SKM-1 (cell line): ENCODE data around the gene KIF19.

Experiments used
- DNase-seq: peaks from one replicate; lab custom pipeline; 2025; ENCODE audit not compliant: unreplicated experiment; lab: John Stamatoyannopoulos, UW

KIF19 gene

GRCh38 chr17:74305865-74306654 is 20.0 kb upstream of the KIF19 start:
- no peak for DNase-seq

DNA sequence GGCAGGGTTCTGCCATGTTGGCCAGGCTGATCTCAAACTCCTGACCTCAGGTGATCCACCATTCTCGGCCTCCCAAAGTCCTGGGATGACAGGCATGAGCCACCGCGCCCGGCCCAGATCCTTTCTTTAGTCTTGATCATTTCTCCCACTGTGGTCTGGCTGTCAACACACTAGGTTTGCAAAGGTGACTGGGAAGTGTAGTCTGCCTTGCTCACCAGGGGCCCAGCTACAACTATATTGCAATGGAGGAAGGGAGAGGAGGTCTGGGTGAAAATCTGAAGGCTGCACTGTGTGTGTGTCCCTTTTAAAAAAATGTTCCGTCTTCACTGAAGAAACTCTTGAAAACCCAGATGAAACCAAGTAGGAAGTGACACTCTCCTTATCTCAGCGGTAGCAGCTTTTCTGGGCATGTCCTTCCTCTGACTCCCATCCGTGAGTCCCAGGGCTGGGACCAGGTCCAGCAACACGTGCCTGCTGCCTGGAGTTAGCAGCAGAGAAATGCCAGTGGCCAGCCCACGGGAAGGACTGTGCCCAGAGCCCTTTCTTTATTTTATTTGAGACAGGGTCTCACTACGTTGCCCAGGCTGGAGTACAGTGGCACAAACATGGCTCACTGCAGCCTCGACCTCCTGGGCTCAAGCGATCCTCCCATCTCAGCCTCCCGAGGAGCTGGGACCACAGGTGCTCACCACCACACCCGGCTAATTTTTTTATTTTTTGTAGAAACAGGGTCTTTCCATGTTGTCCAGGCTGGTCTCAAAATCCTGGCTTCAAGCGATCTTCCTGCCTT is 17.8 kb upstream of the KIF19 start:
- no peak for DNase-seq

- no peak for DNase-seq
Observed at GRCh38 chr17:74309902-74310301, 16.1 kb upstream of the KIF19 start.

- no peak for DNase-seq
Observed at GRCh38 chr17:74314877-74315276, 11.1 kb upstream of the KIF19 start.

DNA sequence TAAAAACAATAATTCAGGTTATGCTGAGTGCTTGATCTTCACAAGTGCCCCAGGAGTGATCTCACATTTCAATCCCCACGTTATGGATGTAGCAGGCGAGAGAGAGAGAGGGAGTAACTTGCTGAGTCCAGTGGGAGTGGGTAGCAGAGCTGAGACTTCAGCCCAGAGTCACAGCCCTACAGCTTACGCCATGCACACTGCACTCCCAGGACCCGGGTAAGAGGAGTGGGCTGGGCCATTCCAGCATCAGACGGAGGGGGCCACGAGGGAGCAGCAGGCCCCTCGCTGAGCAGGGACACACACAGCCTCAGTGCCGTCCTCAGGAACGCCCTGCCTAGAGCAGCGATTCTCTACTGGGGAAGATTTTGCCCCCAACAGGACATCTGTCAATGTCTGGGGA is 9.8 kb upstream of the KIF19 start:
- DNase-seq: no peak

DNA sequence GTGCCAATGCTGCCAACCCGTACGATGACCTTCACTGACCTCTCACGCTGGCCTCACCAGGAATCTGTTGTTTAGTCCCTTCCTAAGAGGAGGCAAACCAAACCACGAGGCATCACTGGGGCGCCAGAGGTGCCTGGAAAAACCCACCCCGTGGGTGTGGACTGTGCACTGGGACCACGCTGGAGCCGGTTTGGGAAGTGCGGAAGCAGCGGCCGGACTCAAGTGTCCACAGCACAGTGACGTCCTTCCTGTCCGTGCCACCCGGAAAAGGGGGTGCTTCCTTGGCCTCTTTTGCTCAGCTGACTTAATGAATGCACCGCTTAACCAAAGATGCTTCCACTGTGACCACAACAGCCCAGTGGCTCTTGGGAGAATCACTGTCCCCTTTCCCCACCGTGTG is 9.0 kb upstream of the KIF19 start:
- DNase-seq: no peak

GRCh38 chr17:74318391-74318790 is 7.6 kb upstream of the KIF19 start:
- DNase-seq: no peak

DNA sequence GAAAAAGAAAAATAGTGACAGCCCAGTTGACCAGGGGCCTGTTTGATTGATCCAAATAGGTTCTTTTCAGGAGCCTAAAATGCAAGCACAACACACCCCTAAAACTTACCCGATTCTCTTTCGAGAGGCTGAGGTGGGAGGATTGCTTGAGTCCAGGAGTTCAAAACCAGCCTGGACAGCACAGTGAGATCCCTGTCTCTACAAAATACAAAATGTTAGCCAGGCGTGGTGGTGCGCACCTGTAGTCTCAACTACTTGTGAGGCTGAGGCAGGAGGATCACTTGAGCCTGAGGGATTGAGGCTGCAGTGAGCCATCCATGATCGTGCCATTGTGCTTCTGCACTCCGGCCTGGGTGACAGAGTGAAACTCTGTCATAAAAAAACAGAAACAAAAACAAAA is 1.5 kb upstream of the KIF19 start:
- DNase-seq: no peak

- no peak for DNase-seq
Observed at GRCh38 chr17:74325376-74325742, 667 bp upstream of the KIF19 start.

DNA sequence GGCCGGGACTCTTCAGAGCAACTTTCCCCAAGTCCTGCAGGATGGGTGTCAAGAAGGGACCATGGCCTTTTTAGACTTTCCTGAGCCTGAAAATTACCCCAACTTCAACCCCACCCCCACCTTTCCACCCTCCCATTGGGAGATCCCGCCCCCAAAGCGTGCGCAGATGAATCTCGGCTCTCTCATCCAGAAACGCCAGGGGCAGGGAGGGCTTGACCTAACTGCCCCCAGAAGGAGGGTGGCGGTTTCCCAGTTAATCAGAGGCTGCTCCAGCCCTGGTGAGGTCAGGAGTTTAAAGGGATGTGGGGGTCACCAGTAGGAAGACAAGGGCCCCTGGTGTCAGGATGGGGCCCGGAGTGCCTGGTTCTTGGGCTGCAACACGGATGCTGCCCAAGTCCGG is 480 bp downstream of the KIF19 start:
- DNase-seq: no peak

- DNase-seq: no peak
Observed at GRCh38 chr17:74328487-74328886, 2.5 kb downstream of the KIF19 start.

- no peak for DNase-seq
Observed at GRCh38 chr17:74329378-74329777, 3.4 kb downstream of the KIF19 start.

GRCh38 chr17:74330446-74330845 is 4.4 kb downstream of the KIF19 start:
- no peak for DNase-seq

DNA sequence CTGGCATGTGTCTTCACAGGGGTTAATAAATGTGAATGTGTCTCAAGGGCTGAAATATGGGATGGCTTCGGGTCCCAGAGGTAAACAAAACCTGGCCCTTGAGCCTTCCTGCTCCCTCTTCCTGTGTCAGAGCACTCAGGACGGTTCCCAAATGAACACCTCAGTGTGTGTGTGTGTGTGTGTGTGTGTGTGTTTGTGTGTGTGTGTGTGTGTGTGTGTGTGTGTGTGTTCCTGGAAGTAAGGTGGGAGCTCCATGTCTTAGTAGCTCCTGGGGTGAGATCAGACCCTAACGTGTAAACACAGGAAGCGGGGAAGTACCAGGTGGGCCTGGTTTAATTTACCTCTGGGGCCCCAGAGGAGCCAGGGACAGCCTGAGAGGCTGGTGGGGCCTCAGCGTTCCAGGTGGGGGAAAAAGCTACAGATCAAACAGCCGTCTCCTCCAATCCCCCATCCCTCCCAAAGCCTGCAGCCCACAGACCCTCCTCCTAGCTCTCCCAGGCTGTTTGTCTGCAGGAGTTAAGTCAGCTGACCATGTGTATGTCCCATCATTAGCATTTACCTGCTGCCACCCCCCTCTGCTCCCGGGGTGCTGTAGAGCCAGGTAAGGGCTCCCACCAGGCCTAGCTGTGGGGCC is 6.1 kb downstream of the KIF19 start:
- no peak for DNase-seq

DNA sequence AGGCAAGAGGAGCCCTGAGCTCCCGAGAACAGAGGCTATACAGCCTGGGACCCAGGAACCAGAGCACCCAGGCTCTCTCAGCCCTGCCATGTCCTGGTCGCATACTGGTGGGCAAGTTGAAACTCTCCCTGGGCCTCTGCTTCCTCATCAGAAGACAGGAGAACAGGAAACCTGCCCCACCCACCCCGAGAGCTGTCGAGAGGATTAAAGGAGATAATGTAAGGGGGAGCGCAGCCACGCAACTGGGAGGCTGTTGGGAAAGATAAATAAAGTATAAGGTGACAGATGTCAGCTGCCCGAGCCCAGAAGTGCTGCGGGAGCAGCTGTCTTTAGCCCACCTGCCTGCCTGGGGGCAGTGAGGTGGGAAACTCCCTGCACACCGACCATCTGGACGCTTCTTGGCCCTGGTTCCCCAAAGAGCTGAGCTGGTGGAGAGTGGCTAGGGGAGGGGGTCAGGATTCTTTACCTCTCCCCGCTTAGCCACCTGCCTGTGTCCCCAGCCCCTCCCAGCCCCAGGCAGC is 6.8 kb downstream of the KIF19 start:
- no peak for DNase-seq

DNA sequence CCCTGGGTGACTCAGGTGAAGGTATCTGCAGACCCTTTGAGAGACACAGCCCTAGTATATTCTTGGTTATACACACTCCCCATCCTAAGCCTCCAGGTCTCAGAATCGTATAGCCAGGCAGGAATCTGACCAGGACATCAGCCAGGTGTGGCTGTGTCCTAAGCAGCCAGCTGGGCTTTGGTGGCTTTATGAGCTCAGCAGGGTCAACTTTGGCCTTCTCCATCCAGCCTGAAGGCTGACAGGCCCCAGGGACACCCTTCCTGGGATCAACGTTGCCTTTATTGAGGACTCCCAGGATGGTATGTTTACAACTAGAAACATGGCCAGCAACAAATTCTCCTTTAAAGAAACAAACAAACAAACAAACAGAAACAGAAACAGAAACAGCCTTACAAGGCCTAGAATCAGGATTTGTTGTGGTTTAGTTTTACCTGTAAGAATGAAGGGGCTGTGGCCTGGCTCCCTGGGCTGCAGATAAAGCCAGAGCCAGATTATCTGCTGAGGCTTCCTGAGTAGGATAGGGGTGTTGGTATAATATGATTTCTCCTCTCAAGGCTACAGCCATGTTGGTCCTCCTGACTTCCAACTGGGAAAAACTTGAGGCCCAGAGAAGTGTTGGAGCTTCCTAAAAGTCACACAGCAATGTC is 8.5 kb downstream of the KIF19 start:
- no peak for DNase-seq

DNA sequence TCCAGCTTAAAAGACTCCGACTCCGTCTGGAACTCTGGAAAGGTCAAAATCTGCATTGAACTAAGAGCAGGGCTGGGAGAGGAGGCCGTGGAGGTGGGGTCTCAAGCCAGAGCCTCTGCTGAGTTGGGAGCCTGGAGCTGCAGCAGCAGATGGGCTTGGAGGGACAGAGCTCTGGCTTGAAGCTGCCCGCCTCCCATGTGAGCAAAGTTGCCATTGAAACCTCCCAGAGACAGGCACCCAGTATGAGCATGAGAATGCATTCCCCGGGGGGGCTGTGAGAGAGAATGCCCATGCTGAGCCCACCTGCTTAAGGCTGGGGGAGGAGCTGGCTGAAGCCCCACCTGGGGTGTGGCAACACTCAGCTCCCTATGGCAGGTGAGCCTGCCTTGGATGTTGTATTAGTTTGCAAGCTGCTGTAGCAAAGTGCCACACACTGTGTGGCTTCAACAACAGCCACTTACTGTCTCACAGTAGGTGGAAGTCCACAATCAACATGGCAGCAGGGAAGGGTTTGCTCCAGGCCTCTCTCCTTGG is 9.6 kb downstream of the KIF19 start:
- DNase-seq: no peak

- DNase-seq: no peak
Observed at GRCh38 chr17:74336307-74336706, 10.3 kb downstream of the KIF19 start.

DNA sequence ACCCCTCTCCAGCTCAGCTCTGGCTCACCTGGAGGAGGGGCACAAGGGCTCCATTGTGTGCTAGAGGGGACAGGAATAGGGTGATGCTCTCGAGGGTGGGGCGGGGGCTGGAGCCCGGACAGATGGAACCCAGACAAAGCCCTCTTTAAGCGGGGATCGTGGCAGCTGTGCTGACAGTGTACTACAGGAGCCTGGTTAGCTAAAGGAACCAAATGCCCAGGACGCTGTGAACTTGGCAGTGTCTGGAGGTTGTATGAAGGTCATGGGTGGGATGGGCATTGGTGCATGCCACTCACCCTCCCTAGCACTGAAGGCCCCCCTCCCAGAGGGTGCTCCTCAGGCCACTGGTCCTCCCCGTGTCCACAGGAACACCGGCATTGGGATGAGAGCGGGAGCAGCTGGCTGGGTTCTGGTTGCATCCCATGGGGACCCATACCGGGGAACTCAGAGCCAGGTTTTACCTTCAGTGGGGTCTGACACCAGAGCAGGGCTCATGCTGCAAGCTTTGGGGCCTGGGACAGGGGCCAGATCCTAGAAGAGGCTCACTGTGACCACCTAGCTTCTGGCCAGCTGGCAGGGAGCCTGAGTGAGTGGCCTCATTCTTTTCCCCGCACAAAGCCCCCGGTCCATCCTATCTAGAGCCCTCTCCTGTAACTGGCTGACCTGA is 11.9 kb downstream of the KIF19 start:
- DNase-seq: no peak

- DNase-seq: no peak
Observed at GRCh38 chr17:74339537-74340195, 13.6 kb downstream of the KIF19 start.
